Chondrocyte (in vitro differentiated cells): Measurements from ENCODE around the gene ATG13. TPM values are rescaled to one million over a fixed set of nuclear protein-coding genes. Genes with fewer than 3 reads are reported as not detected.
"Not testable (repeated sequence)": the region's sequence is repeated elsewhere in the genome, so short reads cannot be mapped to it uniquely, and the experiment has no call there.

Experiments
- DNase-seq: peaks from one replicate; pipeline ENCODE4 v3.0.0; 2021; ENCODE audit warnings: mixed read lengths, low spot score
- H3K27ac Mint-ChIP-seq: one replicate; pipeline ENCODE4 v1.8.0; 2021; ENCODE audit warnings: mild to moderate bottlenecking, moderate library complexity, mixed read lengths; ENCODE audit not compliant: unreplicated experiment
- H3K27me3 Mint-ChIP-seq: 2 replicates; pipeline ENCODE4 v1.8.0; 2021; ENCODE audit warnings: low read depth, mixed read lengths
- H3K36me3 Mint-ChIP-seq: 2 replicates; pipeline ENCODE4 v1.8.0; 2021; ENCODE audit warnings: low read depth, mixed read lengths
- H3K4me1 Mint-ChIP-seq: 2 replicates; pipeline ENCODE4 v1.8.0; 2021; ENCODE audit warnings: low read depth, mild to moderate bottlenecking, mixed read lengths
- H3K4me3 Mint-ChIP-seq: one replicate; pipeline ENCODE4 v1.8.0; 2021; ENCODE audit warnings: mild to moderate bottlenecking, moderate library complexity, mixed read lengths; ENCODE audit not compliant: unreplicated experiment
- H3K9me3 Mint-ChIP-seq: 2 replicates; pipeline ENCODE4 v1.8.0; 2021; ENCODE audit warnings: low read depth, mixed read lengths
- total RNA-seq: library from RNA; stranded (reverse); gene quantifications from 3 replicates; pipeline ENCODE4 v1.2.1, GENCODE V29; 2021
- TF ChIP-seq, protein P1 (sequence below): fragments of 200-600 bp; sonication (generic); IDR thresholded peaks from 2 replicates; pipeline ENCODE4 v1.5.0; 2021; ENCODE audit warnings: antibody characterized with exemption, mild to moderate bottlenecking, moderate library complexity

The ATG13 gene
- total RNA-seq, 1 donor from 2014 or later = 67.1 TPM

DNA sequence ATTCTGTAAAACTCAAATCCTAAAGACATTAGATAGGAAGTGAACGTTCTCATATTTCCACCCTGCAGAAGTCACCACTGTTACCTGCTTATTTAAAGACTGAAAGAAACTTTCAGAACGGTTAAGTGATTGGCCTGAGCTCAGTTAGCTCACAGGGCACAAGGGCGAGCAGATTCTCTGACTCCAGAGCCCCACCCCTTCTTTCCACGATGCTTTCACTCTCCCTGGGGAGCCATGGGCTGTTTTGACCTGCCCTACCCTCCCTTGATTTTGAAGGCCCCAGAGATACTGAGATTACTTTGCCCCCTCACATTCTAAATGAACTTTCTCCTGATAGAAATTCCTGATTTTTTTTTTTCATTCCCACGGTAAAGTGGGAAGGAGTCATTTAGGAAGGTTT is 49.2 kb downstream of the ATG13 start:
- Mint-ChIP-seq H3K27me3 (no peaks in the 10 kb centered on the region), H3K36me3 (peaks cover 44% of the 10 kb centered on the region), H3K27ac (no peak overlapping the region), H3K4me3 (no peak overlapping the region), H3K4me1 (peaks cover 17% of the 10 kb centered on the region), H3K9me3 (no peaks in the 10 kb centered on the region)
- no peak for DNase-seq
- TF ChIP-seq, protein P1, sequence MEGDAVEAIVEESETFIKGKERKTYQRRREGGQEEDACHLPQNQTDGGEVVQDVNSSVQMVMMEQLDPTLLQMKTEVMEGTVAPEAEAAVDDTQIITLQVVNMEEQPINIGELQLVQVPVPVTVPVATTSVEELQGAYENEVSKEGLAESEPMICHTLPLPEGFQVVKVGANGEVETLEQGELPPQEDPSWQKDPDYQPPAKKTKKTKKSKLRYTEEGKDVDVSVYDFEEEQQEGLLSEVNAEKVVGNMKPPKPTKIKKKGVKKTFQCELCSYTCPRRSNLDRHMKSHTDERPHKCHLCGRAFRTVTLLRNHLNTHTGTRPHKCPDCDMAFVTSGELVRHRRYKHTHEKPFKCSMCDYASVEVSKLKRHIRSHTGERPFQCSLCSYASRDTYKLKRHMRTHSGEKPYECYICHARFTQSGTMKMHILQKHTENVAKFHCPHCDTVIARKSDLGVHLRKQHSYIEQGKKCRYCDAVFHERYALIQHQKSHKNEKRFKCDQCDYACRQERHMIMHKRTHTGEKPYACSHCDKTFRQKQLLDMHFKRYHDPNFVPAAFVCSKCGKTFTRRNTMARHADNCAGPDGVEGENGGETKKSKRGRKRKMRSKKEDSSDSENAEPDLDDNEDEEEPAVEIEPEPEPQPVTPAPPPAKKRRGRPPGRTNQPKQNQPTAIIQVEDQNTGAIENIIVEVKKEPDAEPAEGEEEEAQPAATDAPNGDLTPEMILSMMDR = no peak

DNA sequence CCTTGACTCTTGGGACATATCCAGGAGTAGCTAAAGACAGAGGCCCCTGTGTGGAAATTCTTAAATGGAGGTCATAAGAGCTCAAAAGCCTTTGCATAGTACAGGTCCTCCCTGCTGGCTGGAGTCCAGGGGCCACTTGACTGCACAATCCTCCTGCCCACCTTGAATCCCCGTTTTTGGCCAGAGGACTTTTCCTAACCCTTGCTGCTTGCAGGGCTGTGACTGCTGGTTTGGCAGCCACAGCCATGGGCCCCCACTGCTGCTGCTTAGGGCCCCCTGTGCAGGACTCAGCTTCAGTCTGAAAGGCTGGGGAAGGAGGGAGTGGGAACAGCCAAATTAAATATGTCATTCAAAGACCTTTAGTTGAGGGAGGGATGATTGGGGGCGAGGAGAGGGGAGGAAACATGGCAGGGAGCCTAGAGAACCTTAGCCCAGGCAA is 49.7 kb downstream of the ATG13 start:
- no peaks in the 10 kb centered on the region for H3K9me3 Mint-ChIP-seq
- H3K4me3 Mint-ChIP-seq = no peak overlapping the region
- DNase-seq = no peak
- H3K4me1 Mint-ChIP-seq = peaks cover 17% of the 10 kb centered on the region
- H3K27me3 Mint-ChIP-seq = no peaks in the 10 kb centered on the region
- H3K27ac Mint-ChIP-seq = peak overlapping the region; percentile 2
- H3K36me3 Mint-ChIP-seq = peaks cover 48% of the 10 kb centered on the region
- TF ChIP-seq, protein P1 = no peak

DNA sequence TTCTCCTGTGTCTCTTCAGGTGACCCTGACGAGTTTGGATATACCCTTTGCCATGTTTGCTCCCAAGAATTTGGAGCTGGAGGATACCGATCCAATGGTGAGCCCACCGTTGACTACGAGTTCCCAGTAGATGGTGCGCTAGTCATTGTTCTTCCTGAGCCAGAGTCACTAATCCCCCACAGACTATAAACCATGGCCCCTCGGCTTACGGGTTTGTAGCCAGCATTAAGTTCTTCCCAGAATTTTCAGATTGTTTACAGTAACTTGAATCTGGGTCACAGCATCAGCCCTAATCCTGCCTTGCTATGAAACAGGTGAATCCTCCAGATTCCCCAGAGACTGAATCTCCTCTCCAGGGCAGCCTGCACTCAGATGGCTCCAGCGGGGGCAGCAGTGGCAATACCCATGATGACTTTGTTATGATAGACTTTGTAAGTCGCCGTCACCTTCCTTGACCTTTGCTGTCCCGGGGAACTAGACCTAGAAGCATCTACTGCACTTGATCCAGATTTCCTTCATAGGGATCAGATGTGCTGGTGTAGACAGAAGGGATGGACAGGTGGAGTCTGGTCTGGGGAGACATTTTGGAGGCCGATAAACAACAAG is 51.2 kb downstream of the ATG13 start:
- Mint-ChIP-seq H3K4me1 (peaks cover 17% of the 10 kb centered on the region), H3K27me3 (no peaks in the 10 kb centered on the region), H3K36me3 (peaks cover 47% of the 10 kb centered on the region), H3K9me3 (no peaks in the 10 kb centered on the region), H3K4me3 (no peak overlapping the region), H3K27ac (no peak overlapping the region)
- TF ChIP-seq, protein P1 = no peak
- DNase-seq = no peak

DNA sequence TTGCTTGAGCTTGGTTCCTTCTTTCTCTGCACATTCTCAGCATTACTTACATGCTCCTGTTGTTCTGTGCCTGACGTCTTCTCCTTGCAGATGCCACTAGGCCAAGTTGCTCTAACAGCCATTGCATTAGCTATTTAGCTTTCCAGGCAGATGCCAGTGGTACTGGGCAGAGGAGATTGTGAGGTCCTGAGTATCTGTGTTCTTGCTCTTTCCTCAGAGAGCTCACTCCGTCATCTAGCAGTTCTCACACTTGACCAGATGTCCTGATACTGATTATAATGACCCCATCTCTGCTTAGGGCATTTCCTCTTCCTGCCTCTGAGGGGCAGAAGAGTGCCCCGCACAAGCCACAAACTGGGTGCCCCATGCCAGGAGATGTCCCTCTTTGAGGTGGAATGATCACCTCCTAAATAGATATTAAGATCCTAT is 52.4 kb downstream of the ATG13 start:
- Mint-ChIP-seq H3K4me1 (peaks cover 22% of the 10 kb centered on the region), H3K9me3 (no peaks in the 10 kb centered on the region), H3K27ac (no peak overlapping the region)

DNA sequence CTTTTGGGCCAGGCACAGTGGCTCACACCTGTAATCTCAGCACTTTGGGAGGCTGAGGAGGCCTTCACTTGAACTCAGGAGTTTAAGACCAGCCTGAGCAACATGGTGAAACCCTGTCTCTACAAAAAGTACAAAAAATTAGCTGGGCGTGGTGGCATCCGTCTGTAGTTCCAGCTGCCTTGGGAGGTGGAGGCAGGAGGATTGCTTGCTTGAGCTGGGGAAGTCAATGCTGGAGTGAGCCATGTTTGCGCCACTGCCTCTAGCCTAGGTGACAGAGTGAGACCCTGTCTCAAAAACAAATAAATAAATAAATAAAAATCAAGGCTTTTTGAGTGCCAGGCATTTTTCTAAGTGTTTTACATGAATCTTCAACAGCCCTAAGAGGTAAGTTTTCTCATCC is 53.2 kb downstream of the ATG13 start:
- not testable (repeated sequence) for H3K9me3 Mint-ChIP-seq, H3K27me3 Mint-ChIP-seq, H3K4me3 Mint-ChIP-seq, DNase-seq, H3K27ac Mint-ChIP-seq
- Mint-ChIP-seq H3K36me3 (peaks cover 39% of the 10 kb centered on the region), H3K4me1 (peaks cover 30% of the 10 kb centered on the region)

More for the DNA sequence above, 52.4 kb downstream of the ATG13 start:
- TF ChIP-seq, protein P1 = peak; percentile 57
- DNase-seq = no peak
- H3K4me3 Mint-ChIP-seq = no peak overlapping the region
- no peaks in the 10 kb centered on the region for H3K27me3 Mint-ChIP-seq
- peaks cover 45% of the 10 kb centered on the region for H3K36me3 Mint-ChIP-seq

DNA sequence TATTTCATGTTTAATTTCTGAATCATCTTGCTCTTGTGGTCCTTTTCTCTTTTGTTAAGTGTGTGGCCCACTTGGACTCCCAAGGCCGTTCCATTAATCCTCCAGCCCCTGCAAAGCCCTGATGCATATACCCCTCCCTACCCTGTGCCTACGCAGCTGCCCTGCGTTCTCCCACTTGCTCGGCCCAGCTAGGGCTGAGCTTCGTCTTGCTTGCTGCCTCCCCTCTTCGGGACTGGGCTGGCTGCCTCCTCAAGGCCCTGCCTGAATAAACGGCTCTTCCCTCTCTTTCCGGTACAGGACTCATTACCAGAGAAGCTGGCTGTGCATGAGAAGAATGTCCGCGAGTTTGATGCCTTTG is 54.6 kb downstream of the ATG13 start:
- no peaks in the 10 kb centered on the region for H3K27me3 Mint-ChIP-seq
- TF ChIP-seq, protein P1 = no peak
- H3K4me1 Mint-ChIP-seq = peaks cover 25% of the 10 kb centered on the region
- no peak for DNase-seq
- H3K27ac Mint-ChIP-seq = peak overlapping the region; percentile 17
- no peak overlapping the region for H3K4me3 Mint-ChIP-seq
- H3K36me3 Mint-ChIP-seq = peaks cover 30% of the 10 kb centered on the region
- no peaks in the 10 kb centered on the region for H3K9me3 Mint-ChIP-seq
